Stimulated activated naive B cell treated with anti-CD40 and anti-IgM and Interleukin-4, amounts not matched to agents 10 μg/mL and 1 μg/mL and 100 μg/mL, for 72 hours (primary cell): ENCODE data around the gene KNSTRN.

ENCODE experiments used
- ATAC-seq, 2 donors: fragments of 150-1000 bp; cut with Tn5 transposase; replicated peaks; 2 replicates each; pipeline ENCODE4 v1.10.0; 2021; ENCODE audit warnings: moderate library complexity in 1 of 2
- DNase-seq: peaks from one replicate; pipeline ENCODE4 v3.0.0; 2021
- H3K27ac Mint-ChIP-seq: one replicate; pipeline ENCODE4 v1.8.0; 2022; ENCODE audit warnings: mild to moderate bottlenecking, mixed read lengths
- H3K27me3 Mint-ChIP-seq, 2 donors: one replicate each; pipeline ENCODE4 v1.8.0; 2022; ENCODE audit warnings: mixed read lengths in 2 of 2
- H3K36me3 Mint-ChIP-seq, 2 donors: one replicate each; pipeline ENCODE4 v1.8.0; 2022; ENCODE audit warnings: mixed read lengths in 2 of 2, mild to moderate bottlenecking in 1 of 2
- H3K4me1 Mint-ChIP-seq, 2 donors: one replicate each; pipeline ENCODE4 v1.8.0; 2022; ENCODE audit warnings: mixed read lengths in 2 of 2, mild to moderate bottlenecking in 1 of 2
- H3K4me3 Mint-ChIP-seq, 2 donors: one replicate each; pipeline ENCODE4 v1.8.0; 2022; ENCODE audit warnings: mild to moderate bottlenecking in 2 of 2, mixed read lengths in 2 of 2, moderate library complexity in 1 of 2
- H3K9me3 Mint-ChIP-seq, 2 donors: one replicate each; pipeline ENCODE4 v1.8.0; 2022; ENCODE audit warnings: mixed read lengths in 2 of 2, mild to moderate bottlenecking in 1 of 2

The KNSTRN gene

DNA sequence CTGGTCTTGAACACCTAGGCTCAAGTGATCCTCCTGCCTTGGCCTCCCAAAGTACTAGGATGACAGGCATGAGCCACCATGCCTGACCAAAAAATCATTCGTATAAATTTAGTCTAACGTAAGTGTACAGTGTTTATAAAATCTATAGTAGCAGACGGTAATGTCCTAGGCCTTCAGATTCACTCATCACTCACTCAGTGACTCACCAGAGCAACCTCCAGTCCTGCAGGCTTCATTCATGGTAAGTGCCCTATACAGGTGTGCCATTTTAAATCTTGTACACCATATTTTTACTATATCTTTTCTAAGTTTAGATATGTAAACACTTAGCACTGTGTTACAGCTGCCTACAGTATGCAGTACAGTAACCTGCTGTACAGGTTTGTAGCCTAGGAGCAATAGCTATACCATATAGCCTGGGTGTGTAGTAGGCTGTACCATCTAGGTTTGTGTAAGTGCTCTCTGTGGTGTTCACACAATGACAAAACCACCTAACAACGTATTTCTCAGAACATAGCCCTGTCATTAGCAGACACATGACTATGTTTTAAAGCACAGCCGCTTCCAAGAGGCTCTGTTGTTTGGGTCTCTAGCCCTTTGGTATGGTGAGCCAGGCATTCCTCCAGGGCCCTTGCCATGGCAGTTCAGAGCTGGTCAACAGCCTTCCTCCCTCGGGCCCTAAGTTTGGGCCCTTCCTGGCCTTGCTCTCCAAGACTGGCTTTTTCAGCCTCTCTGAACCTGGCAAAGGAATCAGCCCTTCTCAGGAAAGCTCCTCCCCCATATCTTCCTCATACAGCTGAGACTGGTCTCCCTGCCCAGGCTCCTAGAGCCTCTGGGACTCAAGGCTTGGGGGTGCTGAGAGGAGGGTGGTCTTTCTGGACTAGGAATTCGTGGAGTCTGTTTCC lies 39.9 kb upstream of the KNSTRN start:
- no peaks in the 10 kb centered on the region for H3K9me3 Mint-ChIP-seq
- H3K27ac Mint-ChIP-seq: no peak overlapping the region
- H3K27me3 Mint-ChIP-seq: peaks cover 0 to 13% of the 10 kb centered on the region in 2 donors
- ATAC-seq: no peak
- no peaks in the 10 kb centered on the region for H3K36me3 Mint-ChIP-seq
- no peak for DNase-seq
- H3K4me3 Mint-ChIP-seq: no peak overlapping the region
- peaks cover 14 to 20% of the 10 kb centered on the region in 2 donors for H3K4me1 Mint-ChIP-seq

- Mint-ChIP-seq H3K4me3 (no peak overlapping the region), H3K9me3 (no peaks in the 10 kb centered on the region), H3K27me3 (peaks cover 0 to 4% of the 10 kb centered on the region in 2 donors), H3K4me1 (peaks cover 8 to 12% of the 10 kb centered on the region in 2 donors), H3K36me3 (no peaks in the 10 kb centered on the region), H3K27ac (no peak overlapping the region)
- no peak for DNase-seq
- no peak for ATAC-seq
These were observed 39.0 kb upstream of the KNSTRN start for GRCh38 chr15:40343512-40343911.

DNA sequence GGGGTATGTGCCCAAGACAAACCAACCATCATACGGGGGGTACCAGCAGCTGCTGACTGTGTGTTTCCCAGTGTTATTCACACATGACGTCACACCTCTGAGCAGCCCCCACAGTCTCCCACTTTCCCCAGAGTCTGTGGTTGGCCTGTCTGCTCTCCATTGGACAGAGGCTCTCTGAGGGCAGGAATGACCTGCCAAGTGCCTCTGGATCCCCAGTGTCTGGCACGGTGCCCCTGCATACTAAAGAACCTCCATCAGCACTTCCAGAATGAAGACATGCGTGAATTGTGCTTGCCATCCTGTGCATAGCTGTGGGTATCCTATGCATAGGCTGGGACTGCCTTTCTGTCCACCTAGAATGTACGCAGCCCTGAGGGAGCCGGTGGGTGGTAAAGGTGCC lies 38.3 kb upstream of the KNSTRN start:
- Mint-ChIP-seq H3K27ac (no peak overlapping the region), H3K4me1 (peaks cover 5 to 7% of the 10 kb centered on the region in 2 donors), H3K4me3 (no peak overlapping the region), H3K36me3 (no peaks in the 10 kb centered on the region), H3K9me3 (no peaks in the 10 kb centered on the region), H3K27me3 (no peaks in the 10 kb centered on the region)
- no peak for DNase-seq
- ATAC-seq: no peak

- no peaks in the 10 kb centered on the region for H3K27me3 Mint-ChIP-seq
These were observed 37.8 kb upstream of the KNSTRN start for GRCh38 chr15:40344631-40345120.

GRCh38 chr15:40345225-40345866 lies 37.2 kb upstream of the KNSTRN start:
- no peak for ATAC-seq
- H3K36me3 Mint-ChIP-seq: no peaks in the 10 kb centered on the region
- no peak overlapping the region for H3K27ac Mint-ChIP-seq
- H3K4me3 Mint-ChIP-seq: no peak overlapping the region
- H3K9me3 Mint-ChIP-seq: no peaks in the 10 kb centered on the region
- peaks cover 5 to 7% of the 10 kb centered on the region in 2 donors for H3K4me1 Mint-ChIP-seq
- no peaks in the 10 kb centered on the region for H3K27me3 Mint-ChIP-seq
- DNase-seq: no peak

More at GRCh38 chr15:40344631-40345120, 37.8 kb upstream of the KNSTRN start:
- no peaks in the 10 kb centered on the region for H3K36me3 Mint-ChIP-seq
- H3K9me3 Mint-ChIP-seq: no peaks in the 10 kb centered on the region
- H3K4me1 Mint-ChIP-seq: peaks cover 5 to 7% of the 10 kb centered on the region in 2 donors
- H3K4me3 Mint-ChIP-seq: no peak overlapping the region
- no peak overlapping the region for H3K27ac Mint-ChIP-seq
- DNase-seq (peak; percentile 55), ATAC-seq (peak; percentile 84 to 85)

DNA sequence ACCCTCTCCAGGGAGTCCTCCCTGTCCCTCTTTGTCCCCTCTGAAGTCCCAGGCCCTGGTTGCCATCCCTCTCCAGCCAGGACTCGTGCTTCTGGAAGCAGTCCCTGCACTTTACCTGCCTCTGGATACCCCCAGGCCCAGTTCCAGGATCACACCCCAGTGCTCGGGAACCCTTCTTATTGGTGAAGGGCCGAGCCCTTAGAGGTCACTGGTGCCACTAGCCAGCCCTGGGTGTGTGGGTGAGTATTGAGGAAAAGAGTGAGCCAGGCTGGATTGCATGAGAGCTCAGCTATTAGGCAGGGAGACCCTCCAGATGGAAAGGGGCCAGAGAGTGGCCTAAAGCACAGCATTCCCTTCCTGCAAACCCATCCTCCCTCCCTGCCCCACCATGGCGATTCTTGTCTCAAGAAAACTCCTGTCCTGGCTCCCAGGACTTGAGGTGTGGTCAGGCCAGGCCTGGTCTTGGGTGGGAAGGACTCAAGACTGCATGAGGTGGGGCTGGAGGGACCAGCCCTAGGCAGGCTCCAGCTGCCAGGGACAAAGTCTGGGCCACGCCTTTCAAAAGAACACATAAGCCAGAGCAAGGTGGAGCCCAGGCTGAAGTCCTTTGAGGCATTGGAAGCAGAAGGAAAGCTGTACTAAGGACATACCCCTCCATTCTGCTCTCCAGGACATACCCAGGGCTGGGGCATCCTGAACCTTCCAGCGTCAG lies 36.5 kb upstream of the KNSTRN start:
- DNase-seq (no peak), ATAC-seq (no peak)
- Mint-ChIP-seq H3K4me3 (no peak overlapping the region), H3K4me1 (peaks cover 5 to 7% of the 10 kb centered on the region in 2 donors), H3K9me3 (no peaks in the 10 kb centered on the region), H3K27me3 (no peaks in the 10 kb centered on the region), H3K36me3 (no peaks in the 10 kb centered on the region), H3K27ac (no peak overlapping the region)

GRCh38 chr15:40346579-40347558 lies 35.7 kb upstream of the KNSTRN start:
- DNase-seq (no peak), ATAC-seq (no peak)
- Mint-ChIP-seq H3K27ac (no peak overlapping the region), H3K4me1 (peaks cover 5 to 7% of the 10 kb centered on the region in 2 donors), H3K36me3 (no peaks in the 10 kb centered on the region), H3K9me3 (no peaks in the 10 kb centered on the region), H3K27me3 (no peaks in the 10 kb centered on the region), H3K4me3 (no peak overlapping the region)

DNA sequence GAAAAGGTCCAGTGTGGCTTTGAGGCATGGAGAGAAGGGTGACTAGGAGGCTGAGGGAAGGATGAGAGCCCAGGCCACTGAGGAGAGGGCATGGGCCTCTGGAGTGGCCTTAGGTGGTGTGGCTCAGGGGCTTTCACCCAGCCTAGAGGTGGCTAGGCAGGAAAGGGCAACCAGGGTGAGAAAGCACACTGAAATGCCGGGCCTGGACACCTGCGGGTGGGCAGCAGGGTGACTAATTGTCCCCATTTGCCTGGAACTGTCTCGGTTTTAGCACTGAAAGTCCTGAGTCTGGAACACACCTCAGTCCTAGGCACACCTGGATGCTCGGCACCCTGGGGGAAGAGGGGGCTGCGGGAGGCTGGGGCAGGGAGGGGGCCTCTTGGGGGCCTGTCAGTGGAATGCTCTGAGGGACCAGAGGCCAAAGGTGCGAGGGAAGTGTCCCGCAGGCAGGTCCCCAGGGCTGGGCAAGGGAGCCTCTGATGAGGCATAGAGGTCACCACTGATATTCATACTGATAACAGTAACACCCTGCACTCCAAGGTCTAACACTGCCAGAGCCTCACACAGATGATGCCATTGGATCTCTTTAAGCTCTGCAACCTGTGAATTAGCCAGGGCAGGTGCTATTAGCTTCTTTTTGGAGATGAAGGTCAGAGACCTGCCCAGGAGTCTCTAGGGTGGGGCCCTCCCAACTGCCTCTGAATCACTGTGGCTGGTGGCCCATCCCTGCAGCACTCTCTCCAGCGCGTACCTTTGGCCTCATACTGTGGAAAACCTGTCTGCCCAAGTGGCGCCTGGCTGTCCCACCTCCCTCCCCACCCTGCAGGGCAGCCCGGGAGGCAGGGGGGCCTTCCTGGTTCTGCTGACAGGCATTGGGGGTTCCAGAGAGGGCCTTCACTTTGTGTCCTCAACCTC lies 34.7 kb upstream of the KNSTRN start:
- Mint-ChIP-seq H3K9me3 (no peaks in the 10 kb centered on the region), H3K4me1 (peaks cover 5 to 7% of the 10 kb centered on the region in 2 donors), H3K36me3 (no peaks in the 10 kb centered on the region), H3K27ac (no peak overlapping the region), H3K4me3 (no peak overlapping the region), H3K27me3 (no peaks in the 10 kb centered on the region)
- ATAC-seq (no peak), DNase-seq (no peak)

DNA sequence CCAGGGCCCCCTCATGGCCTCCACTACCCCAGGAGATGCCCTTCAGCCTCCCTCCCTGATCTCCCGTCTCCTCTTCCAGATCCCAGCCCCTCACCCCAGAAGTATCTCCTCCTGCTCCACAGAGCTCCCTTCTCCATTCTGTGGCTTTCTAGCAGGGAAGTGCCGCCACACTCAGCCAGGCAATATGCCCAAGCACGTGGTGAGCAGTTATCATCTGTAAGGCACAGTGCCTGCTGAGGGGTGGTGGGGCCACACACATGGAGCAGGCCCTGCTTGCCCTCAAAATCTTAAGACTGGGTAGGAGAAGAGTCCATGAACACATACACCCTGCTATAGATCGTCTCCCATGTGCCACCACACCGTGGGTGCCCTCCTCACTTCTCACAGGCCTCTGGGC lies 34.0 kb upstream of the KNSTRN start:
- Mint-ChIP-seq H3K4me3 (no peak overlapping the region), H3K4me1 (peaks cover 5 to 7% of the 10 kb centered on the region in 2 donors), H3K36me3 (no peaks in the 10 kb centered on the region), H3K27ac (no peak overlapping the region), H3K27me3 (no peaks in the 10 kb centered on the region), H3K9me3 (no peaks in the 10 kb centered on the region)
- DNase-seq (no peak), ATAC-seq (no peak)

DNA sequence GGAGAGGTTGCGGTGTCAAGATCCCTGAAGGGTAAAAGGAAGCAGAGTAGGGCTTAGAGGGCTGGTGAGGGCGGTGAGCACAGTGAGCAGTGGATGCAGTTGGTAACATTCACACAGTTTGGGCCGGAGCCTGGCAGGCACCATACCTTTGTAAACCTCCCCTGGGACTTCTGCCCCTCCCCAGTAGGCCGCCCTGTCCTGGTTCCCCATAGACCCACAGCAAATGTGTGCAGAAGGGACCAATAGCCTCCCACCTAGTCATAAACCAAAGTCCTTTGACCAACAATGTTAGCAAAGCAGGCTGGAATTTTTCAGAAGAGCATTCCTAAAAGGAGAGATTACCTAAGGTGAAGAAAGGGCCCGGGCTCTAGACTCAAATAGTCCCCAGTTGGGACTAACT lies 33.4 kb upstream of the KNSTRN start:
- Mint-ChIP-seq H3K36me3 (no peaks in the 10 kb centered on the region), H3K9me3 (no peaks in the 10 kb centered on the region), H3K4me3 (no peak overlapping the region), H3K4me1 (peaks cover 5 to 7% of the 10 kb centered on the region in 2 donors), H3K27ac (no peak overlapping the region), H3K27me3 (no peaks in the 10 kb centered on the region)
- ATAC-seq: no peak
- DNase-seq: no peak

- H3K4me3 Mint-ChIP-seq: no peak overlapping the region
- DNase-seq (no peak), ATAC-seq (no peak)
- peaks cover 0 to 5% of the 10 kb centered on the region in 2 donors for H3K27me3 Mint-ChIP-seq
- no peaks in the 10 kb centered on the region for H3K9me3 Mint-ChIP-seq
- H3K27ac Mint-ChIP-seq: no peak overlapping the region
- H3K4me1 Mint-ChIP-seq: peaks cover 0 to 2% of the 10 kb centered on the region in 2 donors
- no peaks in the 10 kb centered on the region for H3K36me3 Mint-ChIP-seq
These were observed 30.1 kb upstream of the KNSTRN start for GRCh38 chr15:40352281-40352901.

- Mint-ChIP-seq H3K27ac (no peak overlapping the region), H3K27me3 (peaks cover 0 to 5% of the 10 kb centered on the region in 2 donors), H3K4me1 (peaks cover 4 to 5% of the 10 kb centered on the region in 2 donors), H3K9me3 (no peaks in the 10 kb centered on the region), H3K4me3 (no peak overlapping the region), H3K36me3 (no peaks in the 10 kb centered on the region)
- ATAC-seq (no peak), DNase-seq (no peak)
These were observed 28.8 kb upstream of the KNSTRN start for GRCh38 chr15:40353697-40354096.
